ENCODE data around the gene STK11IP. TPM values are rescaled to one million over a fixed set of nuclear protein-coding genes. Genes with fewer than 3 reads are reported as not detected.

Gene STK11IP
- total RNA-seq, 2 experiments from 2014 or later = 23.9 to 27.2 TPM

- ChIA-PET POLR2A (no interaction called here), CTCF (no interaction called here)
- Mint-ChIP-seq H3K9me3 (no peaks in the 10 kb centered on the region), H3K27ac (no peak overlapping the region), H3K27me3 (peaks cover 38% of the 10 kb centered on the region), H3K4me1 (ENCODE audit: low read depth) (peaks cover 5% of the 10 kb centered on the region), H3K36me3 (ENCODE audit: low read depth) (no peaks in the 10 kb centered on the region), H3K4me3 (peak overlapping the region; percentile 58)
- intact Hi-C loops (cut with DNase I, micrococcal nuclease) = no loop called here
- peaks cover 0 to 10% of the 10 kb centered on the region in 2 experiments for H3K9me3 ChIP-seq (ENCODE audit: control insufficient read depth in 1 of 2, insufficient read depth in 1 of 2, low read length in 2 of 2)
- TF ChIP-seq, protein P1, sequence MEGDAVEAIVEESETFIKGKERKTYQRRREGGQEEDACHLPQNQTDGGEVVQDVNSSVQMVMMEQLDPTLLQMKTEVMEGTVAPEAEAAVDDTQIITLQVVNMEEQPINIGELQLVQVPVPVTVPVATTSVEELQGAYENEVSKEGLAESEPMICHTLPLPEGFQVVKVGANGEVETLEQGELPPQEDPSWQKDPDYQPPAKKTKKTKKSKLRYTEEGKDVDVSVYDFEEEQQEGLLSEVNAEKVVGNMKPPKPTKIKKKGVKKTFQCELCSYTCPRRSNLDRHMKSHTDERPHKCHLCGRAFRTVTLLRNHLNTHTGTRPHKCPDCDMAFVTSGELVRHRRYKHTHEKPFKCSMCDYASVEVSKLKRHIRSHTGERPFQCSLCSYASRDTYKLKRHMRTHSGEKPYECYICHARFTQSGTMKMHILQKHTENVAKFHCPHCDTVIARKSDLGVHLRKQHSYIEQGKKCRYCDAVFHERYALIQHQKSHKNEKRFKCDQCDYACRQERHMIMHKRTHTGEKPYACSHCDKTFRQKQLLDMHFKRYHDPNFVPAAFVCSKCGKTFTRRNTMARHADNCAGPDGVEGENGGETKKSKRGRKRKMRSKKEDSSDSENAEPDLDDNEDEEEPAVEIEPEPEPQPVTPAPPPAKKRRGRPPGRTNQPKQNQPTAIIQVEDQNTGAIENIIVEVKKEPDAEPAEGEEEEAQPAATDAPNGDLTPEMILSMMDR (IDR thresholded peaks at IDR 0.05) = no peak
- no peak for ATAC-seq (ENCODE audit: poor library complexity)
- no peak overlapping the region for H3K4me3 ChIP-seq (ENCODE audit: low read length)
- H3K36me3 ChIP-seq (ENCODE audit: insufficient read depth, low read length) = no peaks in the 10 kb centered on the region
- no peak for DNase-seq
- peaks cover 9% of the 10 kb centered on the region for H3K4me1 ChIP-seq (ENCODE audit: insufficient read depth, low read length)
- H3K27ac ChIP-seq (ENCODE audit: low read depth in 1 of 2, low read length in 2 of 2) = no peak overlapping the region
- peaks cover 19 to 29% of the 10 kb centered on the region in 2 experiments for H3K27me3 ChIP-seq (ENCODE audit: control insufficient read depth in 1 of 2, insufficient read depth in 2 of 2, low read length in 2 of 2)
These were observed 27.5 kb downstream of the STK11IP start for GRCh38 chr2:219625179-219625578.

GRCh38 chr2:219626540-219626939 lies 28.9 kb downstream of the STK11IP start:
- Mint-ChIP-seq H3K9me3 (no peaks in the 10 kb centered on the region), H3K4me3 (peak overlapping the region; percentile 81), H3K27ac (no peak overlapping the region), H3K4me1 (ENCODE audit: low read depth) (peaks cover 5% of the 10 kb centered on the region), H3K27me3 (peaks cover 46% of the 10 kb centered on the region), H3K36me3 (ENCODE audit: low read depth) (no peaks in the 10 kb centered on the region)
- no peak overlapping the region for H3K27ac ChIP-seq (ENCODE audit: low read depth in 1 of 2, low read length in 2 of 2)
- intact Hi-C loops (cut with DNase I, micrococcal nuclease) = no loop called here
- no peak for ATAC-seq (ENCODE audit: poor library complexity)
- CTCF ChIA-PET = no interaction called here
- H3K27me3 ChIP-seq (ENCODE audit: control insufficient read depth in 1 of 2, insufficient read depth in 2 of 2, low read length in 2 of 2) = peaks cover 19 to 29% of the 10 kb centered on the region in 2 experiments
- no peak overlapping the region for H3K4me3 ChIP-seq (ENCODE audit: low read length)
- H3K4me1 ChIP-seq (ENCODE audit: insufficient read depth, low read length) = peaks cover 9% of the 10 kb centered on the region
- H3K9me3 ChIP-seq (ENCODE audit: control insufficient read depth in 1 of 2, insufficient read depth in 1 of 2, low read length in 2 of 2) = peaks cover 0 to 10% of the 10 kb centered on the region in 2 experiments
- DNase-seq = peak in 1 of 14 experiments; percentile 4
- H3K36me3 ChIP-seq (ENCODE audit: insufficient read depth, low read length) = no peaks in the 10 kb centered on the region
- POLR2A ChIA-PET = no interaction called here
- TF ChIP-seq, protein P1 (IDR thresholded peaks at IDR 0.05) = no peak

DNA sequence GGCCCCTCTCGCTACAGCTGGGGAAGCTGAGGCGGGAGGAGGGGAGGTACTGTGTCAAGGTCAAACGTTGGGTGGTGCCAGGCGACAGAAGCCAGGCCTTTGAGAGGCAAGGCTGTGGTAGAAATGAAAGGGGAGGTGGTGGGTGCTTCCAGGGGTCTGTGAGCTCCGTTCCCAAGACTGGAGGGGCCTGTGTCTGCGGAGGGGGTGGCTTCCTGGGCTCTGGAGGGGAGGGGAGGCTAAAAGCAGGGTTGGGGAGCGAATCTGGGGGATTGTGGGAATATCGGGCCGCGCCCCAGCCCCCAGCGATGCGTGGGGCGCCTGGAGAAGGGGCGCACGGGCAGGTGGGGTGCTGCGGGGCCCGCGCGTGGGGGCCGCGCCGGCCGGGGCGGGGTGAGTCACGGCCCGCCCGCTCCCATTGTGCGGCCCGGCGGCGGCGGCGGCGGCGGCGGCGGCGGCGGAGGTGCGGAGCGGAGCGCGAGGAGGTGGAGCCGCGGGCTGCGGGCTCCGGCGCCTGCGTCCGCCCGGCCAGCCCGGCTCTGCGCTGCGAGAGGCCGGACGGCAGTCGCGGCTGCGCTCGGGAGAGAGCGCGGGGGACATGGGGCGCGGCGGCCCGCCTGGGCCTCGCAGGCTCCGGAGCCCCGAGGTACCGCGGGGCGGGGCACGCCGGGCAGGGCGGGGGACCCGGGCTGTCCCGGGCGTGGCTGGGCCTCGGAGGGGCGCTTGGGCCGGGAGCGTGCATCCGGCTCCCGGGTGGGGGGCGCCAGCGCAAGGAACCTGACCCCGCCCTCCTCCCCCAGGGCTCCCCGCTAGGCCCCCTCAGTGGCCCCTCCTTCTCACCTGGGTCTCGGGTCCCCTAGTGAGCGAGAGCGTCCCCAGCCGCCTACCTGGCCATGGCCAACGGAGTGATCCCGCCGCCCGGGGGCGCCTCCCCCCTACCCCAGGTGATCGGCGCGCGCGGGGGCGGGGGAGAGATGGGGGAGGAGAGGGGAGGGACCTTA lies 29.7 kb downstream of the STK11IP start, which contains the start of gene SLC4A3:
Gene SLC4A3, plus strand, starts transcription at position 528 of the 998 bp plus-strand sequence. Its CDS starts 363 bp downstream, at position 891.
- Histone ChIP-seq H3K4me3 (ENCODE audit: low read length) (peak within 1 kb of the TSS; percentile 16), H3K9me3 (ENCODE audit: control insufficient read depth in 1 of 2, insufficient read depth in 1 of 2, low read length in 2 of 2) (peaks cover 0 to 17% of the 10 kb centered on the region in 2 experiments), H3K4me1 (ENCODE audit: insufficient read depth, low read length) (peaks cover 9% of the 10 kb centered on the region), H3K27ac (ENCODE audit: low read depth in 1 of 2, low read length in 2 of 2) (no peak within 1 kb of the TSS), H3K36me3 (ENCODE audit: insufficient read depth, low read length) (no peaks in the 10 kb centered on the region), H3K27me3 (ENCODE audit: control insufficient read depth in 1 of 2, insufficient read depth in 2 of 2, low read length in 2 of 2) (peaks cover 19 to 29% of the 10 kb centered on the region in 2 experiments)
- intact Hi-C loops (cut with DNase I, micrococcal nuclease) = no loop called here
- Mint-ChIP-seq H3K27ac (no peak within 1 kb of the TSS), H3K4me1 (ENCODE audit: low read depth) (peaks cover 5% of the 10 kb centered on the region), H3K27me3 (peaks cover 49% of the 10 kb centered on the region), H3K9me3 (no peaks in the 10 kb centered on the region), H3K36me3 (ENCODE audit: low read depth) (no peaks in the 10 kb centered on the region), H3K4me3 (peak within 1 kb of the TSS; percentile 81)
- TF ChIP-seq, protein P1 (IDR thresholded peaks at IDR 0.05) = no peak
- DNase-seq (peak in 5 of 14 experiments; percentile 11 to 39 (median 30)), ATAC-seq (ENCODE audit: poor library complexity) (peak; percentile 69)
- CTCF ChIA-PET = no interaction called here
- POLR2A ChIA-PET = interaction anchor here (1.7 kb wide), 1 partner anchor 30 kb away, joined by 3 read pairs; the partner anchor contains the start of gene STK11IP
